K562 (cell line): ENCODE measurements around the gene ANO9. TPM values are rescaled to one million over a fixed set of nuclear protein-coding genes. Genes with fewer than 3 reads are reported as not detected.

ENCODE experiments used
- BRF1 ChIP-seq: IDR thresholded peaks from 3 replicates; pipeline ENCODE4 v1.6.1; 2011; ENCODE audit warnings: borderline replicate concordance, mild to moderate bottlenecking; ENCODE audit not compliant: insufficient read length; ENCODE audit errors: extremely low read depth
- ELF2 ChIP-seq: fragments of 250-450 bp; sonication (Bioruptor Pico); IDR thresholded peaks from 2 replicates; pipeline ENCODE4 v1.5.0; 2021; ENCODE audit warnings: mild to moderate bottlenecking
- FOXK2 ChIP-seq, 2 experiments: fragments of 450-650 bp; IDR thresholded peaks in 1 of 2; conservative IDR thresholded peaks in 1 of 2; 2 replicates each; pipeline ENCODE4 v1.6.1; 2016; ENCODE audit warnings: low read depth in 2 of 2, mild to moderate bottlenecking in 1 of 2
- FOXP1 ChIP-seq: sonication (generic); formaldehyde crosslinking; IDR thresholded peaks from 2 replicates; pipeline ENCODE4 v1.8.0; 2022; ENCODE audit warnings: mild to moderate bottlenecking, missing genetic modification reagents
- GABPB2 ChIP-seq: fragments of 250-450 bp; sonication (Bioruptor Pico); conservative IDR thresholded peaks from 2 replicates; pipeline ENCODE4 v1.5.1; 2021; ENCODE audit warnings: mild to moderate bottlenecking
- GTF2E2 ChIP-seq: fragments of 200-800 bp; sonication (Bioruptor generic); IDR thresholded peaks from 2 replicates; pipeline ENCODE4 v1.6.1; 2016; ENCODE audit warnings: missing genetic modification characterization, missing compliant biosample characterization
- KAT7 ChIP-seq: sonication (generic); formaldehyde crosslinking; IDR thresholded peaks from 2 replicates; pipeline ENCODE4 v1.8.0; 2022; ENCODE audit warnings: missing genetic modification reagents, mild to moderate bottlenecking, borderline replicate concordance
- MYBL2 ChIP-seq, 2 experiments: fragments of 450-650 bp in 1 of 2; sonication (generic) in 1 of 2; formaldehyde crosslinking in 1 of 2; IDR thresholded peaks; 2 replicates each; pipeline versions ENCODE4 v1.6.1 to v1.8.1; 2017 to 2022; ENCODE audit warnings: borderline replicate concordance in 1 of 2, inconsistent platforms in 1 of 2, low read depth in 1 of 2, mild to moderate bottlenecking in 1 of 2, missing genetic modification reagents in 1 of 2, moderate library complexity in 1 of 2
- NCOA6 ChIP-seq: fragments of 450-650 bp; IDR thresholded peaks from 2 replicates; pipeline ENCODE4 v1.6.1; 2017; ENCODE audit warnings: mild to moderate bottlenecking
- PHF20 ChIP-seq: fragments of 450-650 bp; IDR thresholded peaks from 2 replicates; pipeline ENCODE4 v1.6.1; 2018; ENCODE audit not compliant: partially characterized antibody
- PML ChIP-seq: IDR thresholded peaks from 2 replicates; pipeline ENCODE4 v1.6.1; 2012; ENCODE audit warnings: low read length, inconsistent platforms
- POLR2G ChIP-seq: fragments of 200-400 bp; formaldehyde crosslinking; IDR thresholded peaks from 2 replicates; pipeline ENCODE4 v1.6.1; 2017; ENCODE audit warnings: low read depth, mild to moderate bottlenecking, antibody characterized with exemption, low read length, moderate library complexity
- PRPF4 ChIP-seq: fragments of 200-400 bp; formaldehyde crosslinking; IDR thresholded peaks from one replicate; pipeline ENCODE4 v1.6.1; 2017; ENCODE audit warnings: low read length, low read depth, mild to moderate bottlenecking; ENCODE audit not compliant: insufficient read depth, poor library complexity, severe bottlenecking
- SP1 ChIP-seq: sonication (generic); formaldehyde crosslinking; IDR thresholded peaks from 2 replicates; pipeline ENCODE4 v1.8.1; 2022; ENCODE audit warnings: mild to moderate bottlenecking, missing genetic modification reagents
- THRAP3 ChIP-seq: fragments of 450-650 bp; IDR thresholded peaks from 2 replicates; pipeline ENCODE4 v1.6.1; 2016; ENCODE audit warnings: mild to moderate bottlenecking, inconsistent platforms, borderline replicate concordance
- XRCC3 ChIP-seq: fragments of 450-650 bp; IDR thresholded peaks from 2 replicates; pipeline ENCODE4 v1.6.1; 2017; ENCODE audit warnings: mild to moderate bottlenecking, moderate library complexity
- ZFP30 ChIP-seq: fragments of 250-450 bp; sonication (Bioruptor Pico); IDR thresholded peaks from 2 replicates; pipeline ENCODE4 v1.8.0; 2022; ENCODE audit warnings: moderate library complexity, mild to moderate bottlenecking, inconsistent platforms, borderline replicate concordance
- ZNF253 ChIP-seq: fragments of 250-450 bp; sonication (Bioruptor Pico); conservative IDR thresholded peaks from 2 replicates; pipeline ENCODE4 v1.6.1; 2021; ENCODE audit warnings: mild to moderate bottlenecking
- ZNF263 ChIP-seq: sonication (generic); formaldehyde crosslinking; IDR thresholded peaks from 2 replicates; pipeline ENCODE4 v1.8.0; 2022; ENCODE audit warnings: mild to moderate bottlenecking, missing genetic modification reagents, borderline replicate concordance
- ZNF75A ChIP-seq: fragments of 450-650 bp; formaldehyde crosslinking; IDR thresholded peaks from 2 replicates; pipeline ENCODE4 v1.4.0; 2020; ENCODE audit warnings: mild to moderate bottlenecking
- ZNF77 ChIP-seq: fragments of 250-450 bp; sonication (Bioruptor Pico); IDR thresholded peaks from 2 replicates; pipeline ENCODE4 v1.5.0; 2020
- polyA plus RNA-seq, 8 experiments: library from polyadenylated mRNA; depleted of rRNA in 4 of 8; stranded (reverse) in 5 of 8; unstranded in 3 of 8; fragments of >200 nt; fragmentation: Nextera tagmentation in 2 of 8; fragmentation: Illumina TruSeq in 1 of 8; extraction: Ambion mirVana in 2 of 8; extraction: Trizol in 1 of 8; gene quantifications; 2 replicates each; pipeline versions ENCODE4 v1.2.1 to v1.2.3, GENCODE V29; 2011 to 2014; ENCODE audit warnings: inconsistent platforms in 1 of 8, missing spikeins in 1 of 8
- total RNA-seq, 7 experiments: library from RNA; depleted of rRNA in 6 of 7; stranded (reverse); fragments of >200 nt in 6 of 7; fragmentation: Illumina TruSeq in 2 of 7; extraction: Trizol in 2 of 7; gene quantifications; 2 replicates each; pipeline versions ENCODE4 v1.2.1 to v1.2.3, GENCODE V29; 2011 to 2021; ENCODE audit warnings: low replicate concordance in 1 of 7
- TF ChIP-seq, protein P1 (sequence below): fragments of 450-650 bp; IDR thresholded peaks from 2 replicates; pipeline ENCODE4 v1.6.1; 2017; ENCODE audit warnings: mild to moderate bottlenecking, moderate library complexity
- TF ChIP-seq, protein P2 (sequence below): sonication (generic); formaldehyde crosslinking; IDR thresholded peaks from 2 replicates; pipeline ENCODE4 v1.8.1; 2023; ENCODE audit warnings: mild to moderate bottlenecking, missing genetic modification reagents
- TF ChIP-seq, protein P3 (sequence below): fragments of 450-650 bp; conservative IDR thresholded peaks from 2 replicates; pipeline ENCODE4 v1.6.1; 2016; ENCODE audit warnings: missing genetic modification characterization, low read depth, mild to moderate bottlenecking, control low read depth, missing compliant biosample characterization

ANO9 gene
- total and polyA plus RNA-seq, 9 of the 15 experiments (the other 6 are each of a cell fraction or from before 2014, with no cell fraction given), result 0.20 to 14.5 (median 4.5) TPM

DNA sequence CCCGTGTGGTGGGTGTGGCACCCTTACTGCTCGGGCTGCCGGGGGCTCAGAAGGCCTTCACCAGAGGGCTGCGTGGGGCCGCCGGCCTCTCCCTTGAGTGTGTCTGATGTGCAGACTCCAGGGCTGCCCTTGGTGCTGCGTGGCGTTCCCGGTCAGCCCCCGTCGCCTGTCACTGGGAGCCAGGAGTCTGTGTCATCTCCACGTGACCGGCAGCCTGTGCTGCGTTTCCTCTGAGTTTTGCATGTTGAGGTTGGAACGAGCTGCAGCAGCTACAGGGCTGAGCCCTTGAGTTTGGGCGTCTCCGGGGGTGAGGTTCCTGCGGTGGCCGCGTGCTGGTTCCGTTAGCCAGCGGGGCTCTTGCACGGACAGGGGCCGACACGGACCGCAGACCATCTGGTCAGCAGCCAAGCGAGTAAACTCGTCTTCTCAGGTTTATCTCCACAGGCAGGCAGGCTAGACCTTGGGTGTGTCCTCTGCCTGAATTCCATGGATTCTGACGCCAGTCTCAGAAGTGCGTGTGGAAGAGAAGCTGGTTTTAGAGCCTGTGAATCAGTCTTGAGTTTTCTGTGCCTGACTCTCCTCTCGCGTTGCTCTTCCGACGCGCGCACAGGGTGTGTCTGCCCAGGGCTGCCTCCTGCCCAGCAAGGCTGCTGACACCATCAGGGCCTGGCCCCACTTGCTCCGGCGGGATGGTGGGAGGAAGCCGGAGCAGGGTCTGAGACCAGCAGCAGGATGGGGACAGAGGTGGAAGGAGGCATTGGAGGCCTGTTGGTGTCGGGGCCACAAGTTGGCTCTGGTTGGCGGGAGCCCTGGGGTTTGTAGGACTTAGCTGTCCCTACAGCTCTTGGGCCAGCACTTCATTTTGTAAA, 18.8 kb upstream of the ANO9 start (continued):
- TF ChIP-seq PRPF4 (no peak), BRF1 (no peak), ZNF253 (CRISPR knock-in tag) (no peak), FOXK2 (conservative IDR thresholded peaks at IDR 0.05 in 1 of 2, IDR thresholded peaks at IDR 0.05 in 1 of 2; ENCODE audit: low read depth in 2 of 2) (peak; percentile 89 to 90; a peak in 3 of 4 replicates), NCOA6 (no peak), MYBL2 (IDR thresholded peaks at IDR 0.05; ENCODE audit: low read depth) (no peak), MYBL2 (CRISPR knock-in tag; IDR thresholded peaks at IDR 0.05; ENCODE audit: borderline replicate concordance) (no peak), ZFP30 (CRISPR knock-in tag) (no peak), SP1 (CRISPR knock-in tag) (peak; percentile 83), ELF2 (CRISPR knock-in tag) (no peak), PML (peak; percentile 57; the same call in 1 of the 2 replicates), PHF20 (no peak), GTF2E2 (no peak), FOXP1 (CRISPR knock-in tag) (0 out of 2 replicates have a peak, but pooled peaks have one; percentile 40), ZNF75A (no peak), GABPB2 (no peak), XRCC3 (no peak), POLR2G (peak; percentile 71), ZNF263 (CRISPR knock-in tag) (peak; percentile 9; the same call in 1 of the 2 replicates), KAT7 (CRISPR knock-in tag) (0 out of 2 replicates have a peak, but pooled peaks have one; percentile 70), ZNF77 (CRISPR knock-in tag) (no peak), THRAP3 (no peak)
- TF ChIP-seq, protein P1, sequence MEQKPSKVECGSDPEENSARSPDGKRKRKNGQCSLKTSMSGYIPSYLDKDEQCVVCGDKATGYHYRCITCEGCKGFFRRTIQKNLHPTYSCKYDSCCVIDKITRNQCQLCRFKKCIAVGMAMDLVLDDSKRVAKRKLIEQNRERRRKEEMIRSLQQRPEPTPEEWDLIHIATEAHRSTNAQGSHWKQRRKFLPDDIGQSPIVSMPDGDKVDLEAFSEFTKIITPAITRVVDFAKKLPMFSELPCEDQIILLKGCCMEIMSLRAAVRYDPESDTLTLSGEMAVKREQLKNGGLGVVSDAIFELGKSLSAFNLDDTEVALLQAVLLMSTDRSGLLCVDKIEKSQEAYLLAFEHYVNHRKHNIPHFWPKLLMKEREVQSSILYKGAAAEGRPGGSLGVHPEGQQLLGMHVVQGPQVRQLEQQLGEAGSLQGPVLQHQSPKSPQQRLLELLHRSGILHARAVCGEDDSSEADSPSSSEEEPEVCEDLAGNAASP, result no peak
- TF ChIP-seq, protein P2, sequence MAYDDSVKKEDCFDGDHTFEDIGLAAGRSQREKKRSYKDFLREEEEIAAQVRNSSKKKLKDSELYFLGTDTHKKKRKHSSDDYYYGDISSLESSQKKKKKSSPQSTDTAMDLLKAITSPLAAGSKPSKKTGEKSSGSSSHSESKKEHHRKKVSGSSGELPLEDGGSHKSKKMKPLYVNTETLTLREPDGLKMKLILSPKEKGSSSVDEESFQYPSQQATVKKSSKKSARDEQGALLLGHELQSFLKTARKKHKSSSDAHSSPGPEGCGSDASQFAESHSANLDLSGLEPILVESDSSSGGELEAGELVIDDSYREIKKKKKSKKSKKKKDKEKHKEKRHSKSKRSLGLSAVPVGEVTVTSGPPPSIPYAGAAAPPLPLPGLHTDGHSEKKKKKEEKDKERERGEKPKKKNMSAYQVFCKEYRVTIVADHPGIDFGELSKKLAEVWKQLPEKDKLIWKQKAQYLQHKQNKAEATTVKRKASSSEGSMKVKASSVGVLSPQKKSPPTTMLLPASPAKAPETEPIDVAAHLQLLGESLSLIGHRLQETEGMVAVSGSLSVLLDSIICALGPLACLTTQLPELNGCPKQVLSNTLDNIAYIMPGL (CRISPR knock-in tag), result no peak
- TF ChIP-seq, protein P3, sequence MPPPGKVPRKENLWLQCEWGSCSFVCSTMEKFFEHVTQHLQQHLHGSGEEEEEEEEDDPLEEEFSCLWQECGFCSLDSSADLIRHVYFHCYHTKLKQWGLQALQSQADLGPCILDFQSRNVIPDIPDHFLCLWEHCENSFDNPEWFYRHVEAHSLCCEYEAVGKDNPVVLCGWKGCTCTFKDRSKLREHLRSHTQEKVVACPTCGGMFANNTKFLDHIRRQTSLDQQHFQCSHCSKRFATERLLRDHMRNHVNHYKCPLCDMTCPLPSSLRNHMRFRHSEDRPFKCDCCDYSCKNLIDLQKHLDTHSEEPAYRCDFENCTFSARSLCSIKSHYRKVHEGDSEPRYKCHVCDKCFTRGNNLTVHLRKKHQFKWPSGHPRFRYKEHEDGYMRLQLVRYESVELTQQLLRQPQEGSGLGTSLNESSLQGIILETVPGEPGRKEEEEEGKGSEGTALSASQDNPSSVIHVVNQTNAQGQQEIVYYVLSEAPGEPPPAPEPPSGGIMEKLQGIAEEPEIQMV, result no peak
